Activated CD4-positive, alpha-beta T cell treated with anti-CD3 and anti-CD28 coated beads, Interleukin-2, amount 50 U/mL, for 48 hours (primary cell): ENCODE data around the gene TGM2.

Experiments used
- DNase-seq, 2 experiments: peaks; one replicate each; pipeline ENCODE4 v3.0.0-alpha.2; 2020

The TGM2 gene

GRCh38 chr20:38141889-38142494 is 23.1 kb downstream of the TGM2 start:
- DNase-seq, result no peak

GRCh38 chr20:38141204-38141888 is 23.7 kb downstream of the TGM2 start:
- no peak for DNase-seq

DNA sequence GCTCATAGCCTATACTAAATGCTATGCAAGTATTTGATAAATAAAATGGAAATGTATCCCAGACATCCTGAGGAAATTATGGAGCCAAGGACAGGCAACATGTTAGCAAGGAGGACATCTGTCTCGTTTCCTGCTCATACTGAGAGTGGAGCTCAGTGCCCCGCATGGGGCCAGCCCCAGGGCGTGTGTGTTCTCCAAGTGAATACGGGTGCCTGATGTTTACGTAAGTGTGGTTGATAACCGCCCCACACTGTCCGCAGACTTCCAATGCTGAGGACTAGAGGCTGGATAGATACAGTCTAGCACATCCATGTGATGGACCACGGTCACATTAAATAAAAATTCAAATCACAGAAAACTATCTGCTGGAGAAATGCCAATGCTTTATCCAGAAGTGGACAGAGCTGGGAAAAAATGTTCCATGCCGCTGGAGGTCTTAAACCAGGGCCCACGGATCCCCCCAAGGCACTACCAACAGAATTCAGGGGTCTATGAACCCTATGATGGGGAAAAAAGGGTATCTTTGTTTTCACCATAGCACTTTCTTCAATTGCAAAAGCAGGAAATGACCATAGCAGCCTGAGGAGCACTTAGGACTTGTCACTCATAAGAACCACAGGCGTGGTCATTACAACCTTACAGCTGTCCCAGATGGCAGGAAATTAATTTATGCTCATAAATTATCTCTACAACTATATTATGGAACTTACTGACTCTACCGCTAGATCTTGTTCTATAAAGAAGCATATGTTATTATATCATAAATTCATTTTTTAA is 24.9 kb downstream of the TGM2 start:
- no peak for DNase-seq

- DNase-seq, result no peak
Observed at GRCh38 chr20:38139156-38139912, 25.7 kb downstream of the TGM2 start.

DNA sequence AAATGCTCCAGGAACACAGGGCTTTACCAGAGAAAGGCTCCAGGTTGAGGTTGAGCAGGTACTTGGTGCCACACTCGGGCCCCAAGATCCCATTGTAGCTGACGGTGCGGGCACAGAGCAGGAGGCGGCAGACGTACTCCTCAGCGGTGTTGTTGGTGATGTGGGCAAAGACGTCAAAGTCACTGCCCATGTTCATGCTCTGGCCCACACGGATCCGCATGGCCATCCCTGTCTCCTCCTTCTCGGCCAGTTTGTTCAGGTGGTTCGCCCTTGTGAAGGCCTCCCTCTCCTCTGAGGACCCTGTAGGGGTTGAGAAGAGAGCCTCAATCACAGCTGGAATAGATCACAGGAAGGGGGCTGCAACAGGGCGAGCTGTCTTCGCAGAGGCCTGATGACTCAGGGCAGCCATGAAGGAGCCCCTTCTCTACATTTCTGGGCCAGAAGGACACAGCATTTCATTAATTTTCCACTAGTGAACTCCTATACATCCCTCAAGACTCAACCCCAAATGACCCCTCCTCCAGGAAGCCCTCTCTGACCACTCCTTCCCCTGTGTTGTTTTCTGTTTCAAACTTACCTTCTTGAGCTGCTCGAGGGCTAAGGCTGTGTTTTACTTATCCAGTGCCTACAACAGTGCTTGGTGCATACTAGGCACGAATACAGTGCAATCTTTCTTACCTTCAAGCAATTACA is 26.8 kb downstream of the TGM2 start:
- no peak for DNase-seq

- DNase-seq, result no peak
Observed at GRCh38 chr20:38137441-38138037, 27.5 kb downstream of the TGM2 start.

DNA sequence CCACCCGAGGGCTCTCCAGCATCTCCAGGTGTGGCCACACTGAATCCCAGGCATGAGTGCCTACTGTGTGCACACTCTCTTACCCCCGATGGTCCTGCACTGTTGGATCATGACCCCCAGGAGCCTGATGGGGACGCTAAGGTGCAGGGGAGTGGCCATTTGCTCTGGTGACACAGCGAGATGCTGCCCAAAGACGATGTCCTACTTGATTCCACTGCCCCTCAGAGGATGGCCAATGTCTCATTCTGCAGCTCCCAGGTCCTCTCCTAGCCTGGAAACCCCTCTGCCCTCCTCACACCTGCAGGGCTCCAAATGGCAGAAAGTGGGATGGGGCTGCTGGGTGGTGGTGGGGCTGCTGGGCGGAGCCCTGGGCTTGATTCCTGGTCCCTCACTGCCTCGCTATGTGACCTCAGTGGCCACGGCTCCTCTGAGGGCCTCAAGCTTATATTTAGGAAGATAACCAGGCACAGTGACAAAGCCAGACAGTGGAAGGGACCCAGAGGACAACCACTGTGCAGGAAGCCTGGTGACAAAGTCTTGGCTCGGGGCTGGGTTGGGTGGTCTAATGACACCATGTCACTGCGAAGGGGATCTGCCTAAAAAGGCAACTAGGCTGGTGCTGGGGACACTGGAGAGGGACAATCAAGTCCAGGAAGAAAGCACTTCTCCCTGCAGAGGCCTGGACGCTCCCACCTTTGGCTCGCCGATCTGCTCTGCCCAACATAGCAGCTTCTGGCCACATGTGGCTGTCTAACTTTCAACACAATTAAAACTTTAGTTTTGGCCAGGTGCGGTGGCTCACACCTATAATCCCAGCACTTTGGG is 28.4 kb downstream of the TGM2 start:
- DNase-seq, result no peak

DNA sequence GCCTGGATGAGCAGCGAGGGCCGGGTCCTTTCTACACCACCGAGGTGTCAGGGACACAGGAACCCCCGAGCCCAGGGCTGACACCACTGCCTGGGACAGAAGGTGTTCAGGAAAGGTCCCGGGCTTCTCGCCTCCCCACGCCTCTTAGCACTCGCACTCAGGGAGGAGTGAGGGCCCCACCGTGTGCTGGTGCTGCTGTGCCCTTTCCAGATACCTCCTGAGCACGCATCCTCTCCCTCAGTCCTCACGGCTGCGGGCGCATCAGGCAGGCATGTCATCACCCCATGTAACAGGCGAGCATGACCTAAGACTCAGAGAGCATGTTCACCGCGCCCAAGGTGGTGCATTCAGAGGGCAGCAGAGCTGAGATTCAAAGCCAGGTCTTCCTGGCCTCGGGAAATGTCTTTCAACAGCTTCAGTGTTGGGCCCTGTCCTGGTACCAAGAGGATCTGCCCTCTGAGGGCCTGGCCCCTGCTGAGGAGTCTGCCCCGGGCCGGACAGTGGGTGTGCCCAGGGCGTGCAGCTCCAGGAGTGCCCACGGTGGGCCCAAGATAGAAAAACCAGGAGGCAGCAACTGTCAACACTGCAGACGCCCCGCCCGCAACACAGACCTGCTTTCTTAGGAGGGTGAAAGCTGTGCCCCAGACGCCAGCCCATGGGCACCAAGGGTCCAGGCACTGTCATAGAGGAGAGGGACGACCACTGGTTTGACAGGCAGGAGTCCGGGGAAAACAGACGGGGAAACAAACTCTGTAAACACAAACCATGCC is 29.2 kb downstream of the TGM2 start:
- no peak for DNase-seq

DNA sequence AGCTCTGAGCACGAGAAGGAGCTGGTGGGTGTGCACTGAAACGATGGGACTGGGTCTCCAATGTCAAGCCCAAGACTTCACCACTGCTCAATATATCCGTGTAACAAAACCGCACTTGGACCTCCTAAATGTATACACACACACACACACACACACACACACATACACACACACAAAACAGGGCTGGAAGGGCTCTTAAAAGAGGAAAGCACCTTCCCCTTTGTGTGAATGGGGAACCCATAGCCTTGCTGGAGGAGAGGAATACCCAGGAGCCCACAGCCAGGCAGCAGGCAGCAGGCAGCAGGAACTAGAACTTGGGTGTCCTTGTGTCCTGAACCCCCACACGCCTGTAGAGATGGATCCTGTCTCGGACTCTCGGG is 29.8 kb downstream of the TGM2 start:
- DNase-seq, result no peak

DNA sequence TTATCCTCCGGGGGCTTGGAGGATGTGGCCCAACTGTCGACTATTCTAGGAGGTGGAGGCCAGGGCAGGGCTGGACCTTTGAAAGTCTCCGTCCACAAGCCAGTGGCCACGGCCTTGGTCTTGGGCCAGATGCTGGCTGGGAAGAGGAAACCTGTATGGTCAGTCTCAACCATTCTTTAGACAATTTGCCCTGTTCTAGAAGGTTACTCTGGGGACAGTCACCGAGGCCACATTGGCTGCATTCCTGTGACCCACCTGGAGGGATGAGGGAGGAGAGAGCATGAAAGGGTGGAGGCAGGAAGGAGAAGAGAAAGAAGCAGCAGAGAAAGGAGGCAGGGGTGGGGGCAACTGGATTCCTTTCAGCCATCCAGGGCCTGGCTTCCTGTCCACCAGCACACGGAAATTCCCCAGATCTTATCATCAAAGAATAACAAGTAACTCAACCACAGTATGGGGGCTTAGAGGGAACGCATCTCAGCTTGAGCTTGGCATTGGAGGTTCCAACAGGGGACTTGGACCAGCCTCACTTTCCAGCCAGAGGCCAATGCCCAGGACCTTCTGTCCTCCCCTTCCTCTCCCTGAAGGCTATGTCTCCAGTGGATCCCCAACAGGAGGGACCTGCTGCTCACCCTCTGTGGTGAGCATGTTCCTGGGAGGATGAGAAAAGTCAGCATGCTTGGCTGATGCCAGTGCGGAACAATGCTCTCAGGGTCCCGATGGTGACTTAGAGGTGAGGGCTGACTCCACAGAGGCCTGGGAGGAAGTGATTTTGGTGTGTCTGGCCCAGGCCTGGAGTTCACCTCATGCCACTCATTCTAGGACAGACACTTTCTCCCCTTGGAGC is 30.4 kb downstream of the TGM2 start:
- DNase-seq, result no peak

GRCh38 chr20:38133680-38134426 is 31.2 kb downstream of the TGM2 start:
- DNase-seq, result no peak

GRCh38 chr20:38132910-38133501 is 32.1 kb downstream of the TGM2 start:
- DNase-seq, result no peak

DNA sequence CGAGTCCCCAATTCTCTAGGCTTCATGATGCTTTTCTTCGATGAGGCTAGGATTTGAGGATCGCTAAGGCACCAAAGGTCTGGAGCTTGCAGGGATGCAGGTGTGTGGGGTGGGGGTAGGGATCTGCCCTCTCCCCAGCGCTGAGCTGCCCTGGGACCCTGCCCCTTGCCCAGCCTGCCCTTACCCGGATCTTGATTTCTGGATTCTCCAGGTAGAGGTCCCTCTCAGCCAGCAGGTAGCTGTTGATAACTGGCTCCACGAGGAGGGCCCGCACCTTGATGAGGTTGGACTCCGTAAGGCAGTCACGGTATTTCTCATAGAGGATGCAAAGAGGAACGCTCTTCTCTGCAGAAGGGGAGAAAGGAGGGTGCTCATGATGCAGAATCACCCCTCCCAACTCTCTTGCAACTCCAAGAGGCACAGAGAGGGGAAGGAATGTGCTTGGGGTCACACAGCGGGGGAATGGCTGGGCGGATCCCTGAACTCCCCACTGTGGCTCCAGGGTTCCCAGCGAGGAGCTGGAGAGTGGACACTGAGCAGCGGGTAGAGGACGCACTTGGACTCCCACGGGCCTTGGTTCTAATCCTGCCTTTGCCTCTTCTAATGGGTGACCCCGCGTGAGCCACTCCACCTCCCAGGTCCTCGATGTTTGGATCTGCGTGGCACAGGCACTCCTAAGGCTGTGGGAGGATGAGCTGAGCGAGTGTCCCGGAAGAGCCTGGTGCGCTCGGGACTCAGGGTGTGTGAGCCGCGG is 32.7 kb downstream of the TGM2 start:
- no peak for DNase-seq

- DNase-seq, result no peak
Observed at GRCh38 chr20:38131588-38132121, 33.4 kb downstream of the TGM2 start.

DNA sequence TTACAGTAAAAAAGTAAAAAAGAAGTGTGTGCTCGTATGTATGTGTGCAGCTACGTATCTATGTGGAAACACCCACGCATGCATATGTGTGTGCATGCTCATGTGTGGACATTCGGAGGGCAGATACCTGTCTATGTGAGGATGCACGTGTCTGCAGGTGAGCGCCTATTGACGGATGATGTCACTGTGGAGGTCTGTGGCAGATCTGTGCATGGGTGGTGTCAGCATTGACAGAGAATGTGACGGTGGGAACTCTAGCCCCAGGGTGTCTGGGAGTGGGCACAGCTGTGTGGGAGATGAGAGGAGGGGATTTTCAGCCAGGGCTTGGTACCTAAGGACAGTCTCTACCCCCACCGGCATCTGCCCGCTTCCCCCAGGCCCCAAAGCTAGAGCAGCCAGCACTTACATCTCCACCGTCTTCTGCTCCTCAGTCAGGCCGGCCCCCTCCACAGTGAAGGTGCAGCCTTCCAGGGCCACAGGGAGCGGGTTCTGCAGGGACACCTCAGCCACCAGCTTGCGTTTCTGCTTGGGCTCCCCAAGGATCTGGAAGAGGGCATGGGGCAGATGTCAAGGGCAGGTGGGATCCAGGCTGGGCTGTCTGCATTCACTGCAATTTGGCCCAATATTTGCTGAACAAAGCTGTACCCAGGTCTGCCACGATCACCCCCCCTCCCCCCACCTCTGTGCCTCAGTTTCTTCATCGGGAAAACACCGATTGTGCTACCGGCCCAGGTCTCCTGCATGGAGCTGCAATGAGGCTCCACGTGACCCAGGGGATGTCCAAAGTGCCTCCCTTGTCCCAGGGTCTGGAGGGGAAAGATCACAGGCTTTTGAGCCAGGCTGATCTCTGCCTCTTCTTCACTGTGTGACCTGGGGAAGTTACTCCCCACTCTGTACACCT is 34.1 kb downstream of the TGM2 start:
- no peak for DNase-seq

DNA sequence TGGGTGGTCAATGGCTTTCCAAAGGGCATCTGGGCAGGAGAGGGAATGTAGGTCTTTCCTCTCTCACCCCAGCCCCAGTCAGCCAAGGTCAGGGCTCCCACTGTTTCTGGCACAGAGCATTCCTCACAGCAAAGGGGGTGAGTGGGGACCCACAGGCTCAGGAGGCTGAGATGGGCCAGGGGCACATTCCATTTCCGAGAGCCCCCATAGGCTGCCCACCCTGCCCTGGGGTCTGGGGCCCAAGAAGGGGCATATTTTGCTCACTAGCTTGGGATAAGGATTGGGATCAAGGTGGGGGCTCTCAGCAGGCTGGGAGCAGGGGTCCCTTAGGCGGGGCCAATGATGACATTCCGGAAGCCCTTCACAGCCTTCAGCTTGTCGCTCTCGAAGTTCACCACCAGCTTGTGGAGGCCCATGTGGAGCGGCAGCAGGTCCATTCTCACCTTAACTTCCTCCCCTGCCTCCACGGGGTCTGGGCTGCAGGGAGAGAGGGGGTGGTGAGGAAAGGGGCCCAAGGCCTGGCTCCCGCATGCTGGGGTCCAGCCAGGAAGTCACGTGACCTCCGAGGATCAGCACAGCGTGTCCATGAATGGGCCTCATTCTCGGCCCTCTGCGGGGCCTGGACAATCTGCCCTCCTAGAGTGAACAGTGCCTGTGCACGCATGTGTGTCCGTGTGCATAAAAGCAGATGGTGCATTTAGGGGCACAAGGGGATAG is 35.0 kb downstream of the TGM2 start:
- DNase-seq, result no peak
